ENCODE measurements around the gene AARS1. TPM values are rescaled to one million over a fixed set of nuclear protein-coding genes. Genes with fewer than 3 reads are reported as not detected.
"Not testable (repeated sequence)": the region's sequence is repeated elsewhere in the genome, so short reads cannot be mapped to it uniquely, and the experiment has no call there.

AARS1 gene
- 98.4 and 101 TPM in 2 replicates for total RNA-seq

- intact Hi-C loops (cut with micrococcal nuclease) = loop anchor here (1.0 to 10.0 kb wide), 9 partner anchors 10 to 1595 kb away; partner anchors contain the start of genes CMTR2, COG4, DDX19A and DDX19B
Measured at GRCh38 chr16:70289229-70290094, at the start of gene AARS1. Gene AARS1 (minus strand): TSS chr16:70289506. CDS start chr16:70282763, 6,743 bp downstream.

- intact Hi-C loops (cut with micrococcal nuclease) = no loop called here
Measured at GRCh38 chr16:70337814-70338213, 48.5 kb upstream of the AARS1 start.

- intact Hi-C loops (cut with micrococcal nuclease) = not testable (repeated sequence)
Measured at GRCh38 chr16:70332728-70333127, 43.4 kb upstream of the AARS1 start.

- intact Hi-C loops (cut with micrococcal nuclease) = loop anchor here (1.0 kb wide), 1 partner anchor 322 kb away; no protein-coding TSS in a partner anchor
Measured at GRCh38 chr16:70331588-70332358, 42.5 kb upstream of the AARS1 start.

GRCh38 chr16:70331091-70331490 is 41.8 kb upstream of the AARS1 start:
- intact Hi-C loops (cut with micrococcal nuclease) = loop anchor here (1.0 kb wide), 1 partner anchor 322 kb away; no protein-coding TSS in a partner anchor

- intact Hi-C loops (cut with micrococcal nuclease) = no loop called here
Measured at GRCh38 chr16:70324998-70325747, 35.9 kb upstream of the AARS1 start.

- intact Hi-C loops (cut with micrococcal nuclease) = no loop called here
Measured at GRCh38 chr16:70320121-70320520, 30.8 kb upstream of the AARS1 start.

- intact Hi-C loops (cut with micrococcal nuclease) = not testable (repeated sequence)
Measured at GRCh38 chr16:70307726-70308125, 18.4 kb upstream of the AARS1 start.

- intact Hi-C loops (cut with micrococcal nuclease) = no loop called here
Measured at GRCh38 chr16:70306880-70307279, 17.6 kb upstream of the AARS1 start.

GRCh38 chr16:70304892-70305448 is 15.7 kb upstream of the AARS1 start:
- intact Hi-C loops (cut with micrococcal nuclease) = no loop called here

- intact Hi-C loops (cut with micrococcal nuclease) = no loop called here
Measured at GRCh38 chr16:70302745-70303144, 13.4 kb upstream of the AARS1 start.

- intact Hi-C loops (cut with micrococcal nuclease) = no loop called here
Measured at GRCh38 chr16:70301121-70301520, 11.8 kb upstream of the AARS1 start.

- intact Hi-C loops (cut with micrococcal nuclease) = loop anchor here (1.0 kb wide), 2 partner anchors 10 to 47 kb away; partner anchors contain the start of genes AARS1 and DDX19A
Measured at GRCh38 chr16:70298988-70299938, 10.0 kb upstream of the AARS1 start, which contains the start of gene DDX19B. Gene DDX19B (plus strand): TSS chr16:70299186. CDS start chr16:70299298, 112 bp downstream.

GRCh38 chr16:70295634-70296033 is 6.3 kb upstream of the AARS1 start:
- intact Hi-C loops (cut with micrococcal nuclease) = no loop called here

GRCh38 chr16:70294385-70295025 is 5.2 kb upstream of the AARS1 start:
- intact Hi-C loops (cut with micrococcal nuclease) = loop anchor here (5.0 kb wide), 1 partner anchor 182 kb away; the partner anchor contains the start of gene PDPR

GRCh38 chr16:70292148-70292547 is 2.8 kb upstream of the AARS1 start:
- intact Hi-C loops (cut with micrococcal nuclease) = loop anchor here (5.0 kb wide), 1 partner anchor 180 kb away; the partner anchor contains the start of gene PDPR

GRCh38 chr16:70290949-70291519 is 1.7 kb upstream of the AARS1 start:
- intact Hi-C loops (cut with micrococcal nuclease) = loop anchor here (5.0 kb wide), 1 partner anchor 179 kb away; the partner anchor contains the start of gene PDPR

GRCh38 chr16:70287304-70287971 is 1.9 kb downstream of the AARS1 start:
- intact Hi-C loops (cut with micrococcal nuclease) = loop anchor here (10.0 kb wide), 1 partner anchor 1597 kb away; the partner anchor contains the start of gene ZNF821

Measured in T-helper 1 cell treated with Interleukin-12 subunit alpha and Interleukin-12 subunit beta and Interleukin-4 antibody, amounts not matched to agents 30 ng/mL and 1 ng/mL, for 36 hours (primary cell).